Activated CD8-positive, alpha-beta memory T cell treated with anti-CD3 and anti-CD28 coated beads, Interleukin-2, amount 50 U/mL, for 24 hours (primary cell): ENCODE measurements around the gene BGN.

Experiments
- DNase-seq: peaks from one replicate; pipeline ENCODE4 v3.0.0-alpha.2; 2020; ENCODE audit errors: extremely low read depth

The BGN gene

GRCh38 chrX:153460826-153461225 is 34.0 kb upstream of the BGN start:
- no peak for DNase-seq

DNA sequence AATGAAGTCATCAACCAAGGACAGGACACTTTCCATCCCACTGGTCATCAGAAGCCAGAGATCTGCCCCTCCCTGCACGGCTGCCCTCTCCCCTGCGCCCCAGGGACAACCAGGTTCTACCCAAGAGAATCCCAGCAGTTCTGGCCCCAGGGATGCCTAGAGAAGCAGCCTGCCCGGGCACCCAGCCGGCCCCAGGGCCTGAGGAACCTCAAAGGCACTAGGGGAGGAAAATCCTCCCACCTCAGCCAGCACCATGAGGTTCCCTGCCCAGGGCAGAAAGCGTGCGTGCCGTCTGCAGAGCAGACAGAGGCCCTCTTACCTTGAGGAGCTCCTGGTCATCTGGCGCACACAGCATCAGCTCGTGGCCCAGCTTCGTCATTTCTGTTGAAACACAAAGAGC is 32.5 kb upstream of the BGN start:
- no peak for DNase-seq

GRCh38 chrX:153463031-153463430 is 31.7 kb upstream of the BGN start:
- DNase-seq = no peak

DNA sequence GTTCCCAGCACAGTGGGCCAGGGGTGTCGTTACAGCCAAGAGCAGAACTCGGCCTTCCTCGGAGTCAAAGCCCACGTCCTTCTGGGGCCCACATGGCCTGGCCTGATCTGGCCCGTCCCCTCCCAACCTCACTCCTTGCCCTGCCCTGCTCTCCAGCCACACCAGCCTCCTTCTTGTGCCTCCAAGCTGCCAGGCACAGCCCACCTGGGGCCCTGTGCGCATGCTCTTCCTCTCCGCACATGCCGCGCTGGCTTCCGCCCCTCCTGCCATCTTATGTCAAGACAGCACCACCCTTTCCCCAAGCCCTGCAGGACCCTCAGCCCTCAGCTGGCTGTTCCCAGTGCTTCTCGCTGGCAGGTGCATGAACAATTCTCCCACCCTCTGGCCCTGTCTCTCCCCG is 31.2 kb upstream of the BGN start:
- DNase-seq = no peak

GRCh38 chrX:153464116-153464515 is 30.7 kb upstream of the BGN start:
- DNase-seq = no peak

DNA sequence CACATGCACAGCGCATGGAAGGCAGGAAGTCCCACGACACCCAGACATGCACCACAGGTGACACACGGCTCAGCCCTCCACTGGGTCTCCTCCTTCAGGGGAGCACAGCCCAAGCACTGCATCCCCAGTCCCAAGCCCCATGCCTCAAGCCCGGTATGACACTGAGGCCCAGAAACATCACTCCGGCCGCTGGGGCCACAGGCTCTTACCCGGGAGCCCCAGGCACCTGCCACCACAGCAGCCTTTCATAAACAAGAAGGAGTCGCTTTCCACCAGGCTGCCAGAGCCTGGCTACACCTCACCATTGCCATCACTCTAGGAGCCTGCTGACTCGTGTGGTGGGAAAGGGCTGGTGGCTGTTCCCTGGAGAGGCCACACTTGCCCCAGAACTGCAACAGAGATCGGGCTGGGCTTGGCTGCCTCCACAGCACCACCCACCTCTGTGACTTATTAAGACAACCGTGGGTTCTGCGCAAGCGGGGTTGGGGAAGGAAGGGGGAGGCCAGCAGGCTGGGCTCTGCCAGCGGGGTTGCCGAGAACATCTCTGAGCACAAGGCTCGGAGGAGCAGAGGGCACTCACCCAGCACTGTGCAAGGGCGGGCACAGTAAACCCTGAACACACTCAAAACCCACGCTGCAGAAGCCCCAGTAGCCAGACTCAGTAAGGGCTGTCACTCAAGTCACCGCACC is 28.9 kb upstream of the BGN start:
- DNase-seq = no peak

DNA sequence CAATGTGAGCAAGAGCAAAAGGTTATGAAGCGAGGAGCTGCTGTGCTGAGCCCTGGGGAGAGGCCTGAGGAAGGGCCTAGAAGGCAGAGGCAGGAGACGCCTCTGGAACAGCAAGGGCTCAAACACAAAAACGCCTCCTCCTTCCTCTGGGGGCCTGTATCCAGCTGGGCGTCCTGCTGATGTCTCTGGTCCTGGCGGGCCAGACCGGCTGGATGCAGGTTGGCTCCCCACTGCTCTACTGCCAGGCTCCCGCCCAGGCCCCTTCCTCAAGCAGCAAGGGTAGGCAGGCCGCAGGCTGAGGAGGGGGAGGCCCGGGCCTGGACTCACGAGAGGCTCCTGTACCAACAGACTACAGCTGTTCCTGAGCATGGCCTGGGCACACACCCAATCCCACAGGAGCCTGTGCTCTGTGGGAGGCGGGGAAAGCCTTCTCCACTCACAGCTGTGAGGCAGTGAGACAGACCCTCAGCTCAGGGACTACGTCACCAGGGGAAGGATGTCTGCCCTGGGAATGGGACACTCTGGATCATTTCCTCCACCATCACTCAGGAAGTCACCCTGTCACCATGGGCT is 26.7 kb upstream of the BGN start:
- no peak for DNase-seq

- no peak for DNase-seq
Measured at GRCh38 chrX:153469811-153470410, 24.9 kb upstream of the BGN start.

- DNase-seq = peak; percentile 49
Measured at GRCh38 chrX:153470411-153471363, 24.1 kb upstream of the BGN start, which contains the start of gene HAUS7. TSS of gene HAUS7 (minus strand) at chrX:153470576. CDS start at chrX:153470557, 19 bp downstream.

DNA sequence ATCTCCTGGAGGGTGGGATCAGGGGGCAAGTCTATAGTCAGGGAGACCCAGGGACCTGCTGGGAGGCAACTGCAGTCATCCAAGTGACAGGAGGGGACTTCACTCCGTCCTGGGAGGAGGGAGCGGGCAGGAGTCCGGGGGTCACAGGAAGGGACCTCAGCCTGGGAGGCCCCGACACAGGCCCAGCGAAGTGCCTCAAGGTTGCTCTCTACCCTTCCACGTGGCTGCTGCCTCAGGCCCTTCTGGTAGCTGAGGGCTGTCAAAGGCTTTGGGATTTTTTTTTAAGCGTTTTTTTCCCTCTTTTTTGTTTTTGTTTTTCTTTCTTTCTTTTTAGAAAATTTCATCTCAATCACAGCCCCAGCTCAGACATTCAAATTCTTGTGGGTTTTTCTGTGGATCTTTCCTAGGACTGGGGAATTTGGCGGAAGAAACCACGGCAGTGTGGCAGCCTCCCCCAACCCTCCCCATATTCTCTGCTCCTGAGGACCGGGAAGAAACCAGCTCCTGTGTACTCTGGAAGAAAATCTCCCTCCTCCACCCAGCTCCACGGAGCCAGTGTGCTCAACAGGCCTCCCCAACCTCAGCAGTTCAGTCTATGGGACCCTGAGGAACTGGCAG is 23.0 kb upstream of the BGN start:
- no peak for DNase-seq

DNA sequence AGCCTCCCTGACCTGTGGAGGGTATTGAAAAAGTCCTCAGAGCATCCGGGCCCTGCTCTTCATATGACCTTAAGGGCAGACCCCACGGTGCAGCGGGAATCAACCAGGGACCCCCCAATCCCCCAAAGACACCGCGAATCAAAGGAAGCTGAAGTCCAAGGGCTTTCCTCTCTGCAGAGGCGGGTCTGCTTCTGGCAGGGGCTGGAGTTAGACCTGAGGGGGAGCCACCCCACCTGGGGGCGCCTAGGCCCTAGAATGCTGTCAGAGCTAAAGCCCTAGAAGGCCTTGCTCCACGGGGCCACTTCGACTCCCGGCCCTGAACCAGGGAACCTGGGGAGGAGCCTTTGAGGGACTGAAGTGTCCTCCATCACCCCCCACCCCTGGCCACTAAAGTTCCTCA is 21.7 kb upstream of the BGN start:
- no peak for DNase-seq

DNA sequence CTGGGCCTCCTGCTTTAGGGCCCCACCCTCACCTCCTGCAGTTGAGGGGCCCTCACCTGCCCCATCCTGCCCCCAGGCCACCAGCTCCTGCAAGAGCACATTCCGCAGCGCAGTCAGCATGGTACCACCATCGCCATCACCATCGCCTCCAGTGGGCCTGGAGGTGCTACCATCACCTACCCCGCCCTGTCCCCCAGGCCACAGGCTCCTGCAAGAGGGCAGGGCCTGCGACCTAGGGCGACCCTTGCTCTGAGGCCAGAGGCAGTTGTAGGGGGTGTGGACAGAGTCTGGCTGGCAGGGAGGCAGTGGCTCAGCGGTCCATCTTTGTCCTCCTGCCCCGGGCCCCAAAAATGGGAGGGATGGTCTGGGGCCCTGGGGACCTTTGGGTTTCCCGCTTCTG is 20.5 kb upstream of the BGN start:
- no peak for DNase-seq

DNA sequence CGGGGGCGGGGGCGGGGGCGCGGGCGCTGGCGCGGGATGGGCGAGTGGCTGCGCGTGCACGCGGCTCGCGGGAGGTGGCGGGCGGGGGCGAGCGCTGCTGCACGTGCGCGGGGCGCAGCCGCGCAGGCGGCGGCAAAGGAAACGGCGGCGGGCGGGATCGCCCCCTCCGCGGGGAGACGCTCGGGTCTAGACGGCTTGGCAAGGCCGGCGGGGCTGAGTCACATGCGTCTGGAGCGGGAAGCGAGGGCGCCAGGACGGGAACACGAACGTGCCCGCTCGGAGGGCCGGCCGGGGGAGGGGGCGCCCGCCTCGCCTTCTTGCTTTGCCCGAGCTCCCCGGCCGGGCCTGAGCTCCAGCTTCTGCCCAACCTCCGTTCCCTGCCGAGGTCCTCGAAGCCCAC is 20.1 kb upstream of the BGN start:
- DNase-seq = no peak

DNA sequence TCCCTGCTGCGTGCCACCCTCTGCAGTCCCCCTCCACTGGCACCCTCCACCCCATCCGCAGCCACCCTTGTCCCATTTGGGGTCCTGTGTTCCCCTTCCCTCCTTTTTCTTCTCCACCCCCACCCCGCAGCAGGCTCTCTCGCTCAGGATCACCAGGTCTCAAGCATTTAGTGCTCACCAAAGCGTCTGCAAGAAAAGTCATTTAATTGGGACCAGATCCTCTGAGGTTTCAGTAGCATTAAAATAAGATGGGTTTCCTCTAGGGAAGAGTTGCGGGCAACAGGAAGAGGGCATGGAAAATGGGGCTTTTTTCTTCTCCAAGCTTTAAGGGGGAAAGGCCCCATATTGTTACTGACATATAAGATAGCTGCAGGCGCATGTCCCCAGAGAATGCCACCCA is 19.5 kb upstream of the BGN start:
- DNase-seq = no peak

GRCh38 chrX:153475751-153476281 is 19.0 kb upstream of the BGN start:
- no peak for DNase-seq

DNA sequence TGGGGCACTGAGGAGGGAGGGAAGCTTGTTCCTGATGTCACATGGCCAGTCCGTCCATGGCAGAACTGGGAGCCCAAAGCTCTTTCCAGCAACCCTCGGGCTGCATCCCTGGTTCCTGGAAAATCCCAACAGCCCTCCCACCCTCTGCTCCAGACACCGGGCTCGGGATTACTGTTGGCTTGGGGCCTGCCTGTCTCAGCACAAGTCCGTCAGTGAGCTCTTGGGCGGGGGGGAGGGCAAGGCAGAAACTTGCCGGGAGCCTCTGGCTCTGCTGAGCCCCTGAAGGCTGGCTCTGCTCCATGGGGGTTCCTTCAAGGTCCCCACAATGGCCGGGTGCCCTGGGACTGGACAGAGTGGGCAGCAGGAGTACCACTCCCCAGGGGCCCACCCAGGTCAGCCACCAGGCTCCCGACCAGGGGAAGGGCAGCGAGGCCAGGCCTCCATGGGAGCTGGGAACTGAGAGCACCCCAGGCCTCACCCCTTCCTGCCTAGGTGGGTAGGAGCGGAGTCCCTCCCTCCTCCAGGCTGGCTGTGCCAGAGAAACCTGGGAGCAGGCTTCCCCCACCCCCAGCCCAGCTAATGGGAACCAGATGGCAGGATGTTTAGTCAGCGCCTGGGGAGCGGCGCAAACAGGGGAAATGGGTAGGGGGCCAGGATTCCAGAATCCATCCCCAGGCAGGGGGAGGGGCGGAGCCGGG is 18.0 kb upstream of the BGN start:
- DNase-seq = no peak

- DNase-seq = no peak
Measured at GRCh38 chrX:153477364-153477857, 17.4 kb upstream of the BGN start.

- no peak for DNase-seq
Measured at GRCh38 chrX:153477901-153478300, 16.9 kb upstream of the BGN start.

- DNase-seq = no peak
Measured at GRCh38 chrX:153478746-153479145, 16.0 kb upstream of the BGN start.

GRCh38 chrX:153481043-153481442 is 13.7 kb upstream of the BGN start:
- no peak for DNase-seq
